ENCODE data around the gene ENOPH1.
"Not testable (repeated sequence)": the region's sequence is repeated elsewhere in the genome, so short reads cannot be mapped to it uniquely, and the experiment has no call there.

ENOPH1 gene

DNA sequence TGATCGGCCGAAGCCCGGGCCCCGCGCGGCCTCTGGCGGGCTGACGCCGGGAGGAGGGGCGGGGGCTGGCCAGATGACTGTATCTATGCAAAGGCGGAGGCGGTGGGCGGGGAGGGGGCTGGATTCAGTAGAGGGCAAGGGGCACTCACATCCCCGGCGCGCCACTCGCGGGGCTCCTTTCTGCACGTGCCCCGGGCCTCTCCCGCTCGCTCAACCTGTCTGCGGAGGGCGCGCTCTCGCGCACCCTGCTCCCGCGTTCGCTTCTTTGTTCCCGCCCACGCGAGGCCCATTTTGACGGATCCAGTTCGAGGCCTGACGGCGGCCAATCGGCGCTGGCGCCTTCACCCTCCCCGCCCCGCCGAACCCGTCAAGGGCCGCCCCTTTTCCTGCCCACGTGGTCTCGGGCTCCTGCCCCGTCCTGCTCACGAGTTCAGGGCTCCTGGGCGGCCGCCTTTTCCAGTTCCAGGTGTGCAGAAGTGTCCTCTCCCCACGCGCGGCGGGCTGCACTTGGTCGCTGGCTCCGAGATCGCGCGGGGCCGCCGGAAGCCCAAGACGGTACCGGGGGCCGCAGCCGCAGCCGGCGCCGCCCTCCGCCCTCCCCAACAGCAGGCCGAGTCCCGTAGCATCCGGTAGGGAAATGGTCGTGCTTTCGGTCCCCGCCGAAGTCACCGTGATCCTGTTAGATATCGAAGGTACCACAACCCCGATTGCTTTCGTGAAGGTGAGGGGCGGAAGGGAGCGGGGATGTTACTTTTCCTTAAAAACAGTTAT lies at the start of gene ENOPH1, which contains the start of gene HNRNPDL:
Gene ENOPH1, plus strand, starts transcription at position 398 of the 771 bp plus-strand sequence. Its CDS starts 240 bp downstream, at position 638.
Gene HNRNPDL, minus strand, starts transcription at position 270 of the 771 bp plus-strand sequence. CDS start 772 bp downstream, outside the sequence.
- peak; percentile 99 for DNase-seq

DNA sequence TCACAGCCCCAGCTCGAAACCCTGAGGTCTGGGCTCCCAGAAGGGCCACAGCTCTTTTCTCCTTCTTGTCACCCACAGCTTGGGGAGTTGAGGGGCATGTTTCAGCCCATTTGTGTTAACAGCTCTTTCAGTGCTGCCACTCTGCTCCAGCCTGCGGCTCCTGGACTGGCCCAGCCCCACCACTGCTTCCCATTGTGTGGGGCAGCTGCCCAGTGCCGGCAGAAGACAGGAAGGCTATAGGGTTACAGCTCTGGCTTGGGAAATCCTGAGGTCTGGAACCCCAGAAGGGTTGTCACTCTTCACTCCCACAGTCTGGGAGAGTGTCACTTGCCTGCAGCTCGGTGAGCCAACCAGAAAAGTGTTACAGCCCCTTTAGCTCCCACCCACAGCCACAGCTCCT lies 49.6 kb upstream of the ENOPH1 start:
- no peak for DNase-seq

DNA sequence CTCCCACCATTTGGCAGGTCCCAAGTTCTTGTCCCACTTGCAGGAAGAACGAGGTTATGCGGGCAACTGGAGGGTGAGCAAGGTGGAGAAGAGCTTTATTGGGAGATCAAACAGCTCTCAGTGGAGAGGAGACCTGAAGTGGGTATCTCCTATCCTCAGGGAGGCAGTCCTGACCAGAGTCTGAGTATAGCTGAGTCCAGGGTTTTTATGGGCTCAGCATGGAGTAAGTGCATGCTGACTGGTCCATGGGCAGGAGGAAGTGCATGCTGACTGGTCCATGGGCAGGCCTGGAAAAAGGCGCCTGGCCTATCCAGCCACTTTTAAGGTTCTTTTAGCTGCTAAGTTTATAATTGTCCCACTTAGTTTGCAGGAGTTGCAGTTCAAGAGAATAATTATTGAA lies 49.2 kb upstream of the ENOPH1 start:
- DNase-seq = no peak

DNA sequence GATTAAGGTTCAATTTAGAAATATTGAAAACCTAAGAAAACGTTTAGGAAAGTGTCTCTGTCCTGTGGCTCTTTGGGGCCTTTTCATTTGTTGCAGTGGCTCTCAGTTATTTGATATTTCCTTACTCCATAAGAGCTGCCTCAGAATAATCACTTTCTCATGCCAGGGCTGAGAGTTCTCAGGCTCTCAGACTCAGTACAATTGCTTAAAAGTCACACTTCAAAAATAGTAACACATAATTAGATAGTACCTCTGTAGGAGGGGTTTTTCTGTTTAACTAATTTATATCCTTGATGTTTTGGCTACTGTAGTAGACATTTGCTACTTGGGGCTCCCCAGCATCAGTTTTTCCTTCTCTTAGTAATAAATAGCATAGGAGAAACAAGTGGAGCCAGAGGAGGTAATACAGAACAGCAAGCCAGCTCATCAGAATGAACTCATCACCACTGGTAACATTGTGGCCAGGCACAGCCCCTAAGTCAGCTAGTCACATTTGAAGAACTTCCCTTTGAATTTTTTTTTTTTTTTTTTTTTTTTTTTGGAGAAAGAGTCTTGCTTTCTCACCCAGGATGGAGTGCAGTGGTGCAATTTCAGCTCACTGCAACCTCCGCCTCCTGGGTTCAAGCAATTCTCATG lies 48.6 kb upstream of the ENOPH1 start:
- no peak for DNase-seq

DNA sequence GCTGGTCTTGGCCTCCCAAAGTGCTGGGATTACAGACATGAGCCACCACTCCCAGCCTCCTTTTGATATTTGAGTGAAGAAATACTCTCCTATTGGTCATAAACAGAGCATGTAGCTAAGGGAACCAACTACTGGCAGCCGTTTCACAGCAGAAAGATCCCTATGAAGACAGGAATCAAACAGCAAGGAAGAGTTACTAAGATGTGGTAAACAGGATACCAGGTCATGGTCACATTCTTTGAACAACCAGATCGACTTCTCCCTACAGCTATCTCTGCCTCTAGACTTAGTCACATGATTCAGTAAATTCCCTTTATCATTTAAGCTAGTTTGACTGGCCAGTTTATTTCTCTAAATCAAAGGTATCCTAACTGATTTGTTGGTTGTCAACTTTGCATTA lies 47.6 kb upstream of the ENOPH1 start:
- DNase-seq = no peak

DNA sequence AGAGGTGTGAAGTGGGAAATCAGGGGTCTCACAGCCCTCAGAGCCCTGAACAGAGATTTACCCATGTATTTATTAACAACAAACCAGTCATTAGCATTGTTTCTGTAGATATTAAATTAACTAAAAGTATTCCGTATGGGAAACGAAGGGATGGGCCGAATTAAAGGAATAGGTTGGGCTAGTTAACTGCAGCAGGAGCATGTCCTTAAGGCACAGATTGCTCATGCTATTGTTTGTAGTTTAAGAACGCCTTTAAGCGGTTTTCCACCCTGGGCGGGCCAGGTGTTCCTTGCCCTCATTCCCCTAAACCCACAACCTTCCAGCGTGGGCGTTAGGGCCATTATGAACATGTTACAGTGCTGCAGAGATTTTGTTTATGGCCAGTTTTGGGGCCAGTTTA lies 44.1 kb upstream of the ENOPH1 start:
- not testable (repeated sequence) for DNase-seq

DNA sequence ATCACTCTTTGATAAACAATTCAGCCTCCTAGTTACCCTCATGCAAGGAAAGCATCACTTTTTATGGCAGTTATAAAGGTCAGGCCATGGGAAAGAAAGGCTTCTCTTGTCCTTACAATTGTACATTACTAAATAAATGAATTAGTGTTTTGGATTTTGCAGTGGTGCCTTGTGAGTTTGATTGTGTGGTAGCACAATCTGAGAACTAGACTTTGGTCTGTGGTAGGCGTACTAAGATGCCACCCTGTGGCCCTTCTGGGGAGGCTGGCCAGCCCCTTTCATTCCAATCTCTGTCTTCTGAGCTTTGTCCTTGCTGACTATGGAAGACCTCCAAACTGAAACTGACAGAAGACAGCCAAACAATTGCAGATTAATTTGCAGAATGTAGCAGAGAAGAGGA lies 42.0 kb upstream of the ENOPH1 start:
- no peak for DNase-seq

DNA sequence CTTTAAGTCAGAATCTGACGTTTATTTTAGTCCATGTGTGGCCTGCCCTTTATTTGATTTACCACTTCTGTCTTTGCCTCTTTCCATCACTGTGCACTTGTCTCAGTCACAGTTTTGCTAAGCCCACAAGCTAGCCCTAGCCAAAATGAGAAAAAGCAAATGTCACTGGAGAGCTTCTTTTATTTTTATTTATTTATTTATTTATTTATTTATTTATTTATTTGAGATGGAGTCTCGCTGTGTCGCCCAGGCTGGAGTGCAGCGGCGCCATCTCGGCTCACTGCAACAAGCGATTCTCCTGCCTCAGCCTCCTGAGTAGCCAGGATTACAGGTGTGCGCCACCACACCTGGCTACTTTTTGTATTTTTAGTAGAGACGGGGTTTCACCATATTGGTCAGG lies 40.3 kb upstream of the ENOPH1 start:
- DNase-seq = not testable (repeated sequence)

DNA sequence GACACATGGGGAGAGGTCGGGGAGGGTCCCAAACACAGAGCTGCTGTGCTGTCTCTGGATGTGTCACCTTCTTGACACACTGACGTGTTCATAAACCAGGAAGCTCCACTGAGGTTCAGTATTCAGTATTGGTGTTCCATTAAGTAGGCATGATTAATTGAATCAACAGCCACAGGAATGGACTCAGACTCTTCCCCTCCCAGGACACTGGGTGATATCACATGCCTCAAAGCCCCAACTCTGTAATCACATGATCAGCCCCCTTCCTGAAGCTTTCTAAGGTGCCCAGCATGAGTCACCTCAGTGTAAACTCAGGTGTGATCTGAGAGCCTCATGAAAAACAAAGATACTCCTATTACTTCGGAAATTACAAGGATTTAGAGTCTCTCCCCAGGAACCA lies 35.5 kb upstream of the ENOPH1 start:
- no peak for DNase-seq

DNA sequence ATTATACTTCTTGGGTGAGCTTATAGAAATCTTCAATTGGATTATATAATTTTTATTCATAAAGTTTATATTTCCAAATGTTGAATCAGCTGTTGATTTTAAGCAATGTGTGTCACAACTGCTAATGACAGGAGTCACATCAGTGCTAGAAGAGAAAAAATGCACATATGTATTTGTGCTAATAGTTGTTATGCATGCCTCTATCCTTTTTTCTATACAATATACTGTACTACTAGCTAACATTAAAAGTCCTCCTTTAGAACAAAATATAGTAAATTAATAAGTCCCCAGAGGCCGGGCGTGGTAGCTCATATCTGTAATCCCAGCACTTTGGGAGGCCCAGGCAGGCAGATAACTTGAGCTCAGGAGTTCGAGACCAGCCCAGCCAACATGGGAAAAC lies 32.9 kb upstream of the ENOPH1 start:
- DNase-seq = no peak

DNA sequence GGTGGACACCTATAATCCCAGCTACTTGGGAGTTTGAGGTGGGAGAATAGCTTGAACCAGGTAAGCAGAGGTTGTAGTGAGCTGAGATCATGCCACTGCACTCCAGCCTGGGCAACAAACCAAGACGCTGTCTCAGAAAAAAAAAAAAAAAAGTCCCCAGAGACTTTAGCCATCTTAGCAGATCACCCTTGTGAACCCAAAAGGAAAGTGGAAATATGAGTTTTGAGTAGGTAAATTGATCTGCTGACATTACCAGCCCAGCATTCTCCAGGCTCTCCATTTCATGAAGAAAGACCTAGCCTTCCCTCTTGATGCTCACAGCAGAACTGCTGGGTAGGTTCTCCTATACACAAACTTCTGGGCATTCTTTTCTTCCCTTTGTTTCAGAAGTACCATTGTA lies 32.1 kb upstream of the ENOPH1 start:
- DNase-seq = no peak

DNA sequence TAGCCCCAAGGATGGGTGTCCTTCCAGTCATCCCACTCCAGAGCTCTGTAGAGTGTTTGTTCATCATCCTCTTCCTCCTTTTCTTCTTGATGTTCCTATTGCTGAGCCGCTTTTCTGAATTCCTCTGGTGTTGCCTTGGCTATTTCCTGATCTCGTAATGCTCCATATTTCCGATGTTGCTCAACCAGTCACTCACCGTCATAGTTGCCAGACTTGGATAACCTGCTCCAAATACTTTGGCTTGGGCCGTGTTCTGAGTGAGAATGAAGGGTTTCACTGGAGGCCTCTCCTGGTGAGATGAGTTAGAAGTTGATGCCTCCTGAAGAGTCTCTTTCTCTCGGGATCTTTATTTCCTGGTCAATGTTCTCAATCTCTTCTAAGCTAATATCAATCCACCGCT lies 28.8 kb upstream of the ENOPH1 start:
- DNase-seq = no peak

DNA sequence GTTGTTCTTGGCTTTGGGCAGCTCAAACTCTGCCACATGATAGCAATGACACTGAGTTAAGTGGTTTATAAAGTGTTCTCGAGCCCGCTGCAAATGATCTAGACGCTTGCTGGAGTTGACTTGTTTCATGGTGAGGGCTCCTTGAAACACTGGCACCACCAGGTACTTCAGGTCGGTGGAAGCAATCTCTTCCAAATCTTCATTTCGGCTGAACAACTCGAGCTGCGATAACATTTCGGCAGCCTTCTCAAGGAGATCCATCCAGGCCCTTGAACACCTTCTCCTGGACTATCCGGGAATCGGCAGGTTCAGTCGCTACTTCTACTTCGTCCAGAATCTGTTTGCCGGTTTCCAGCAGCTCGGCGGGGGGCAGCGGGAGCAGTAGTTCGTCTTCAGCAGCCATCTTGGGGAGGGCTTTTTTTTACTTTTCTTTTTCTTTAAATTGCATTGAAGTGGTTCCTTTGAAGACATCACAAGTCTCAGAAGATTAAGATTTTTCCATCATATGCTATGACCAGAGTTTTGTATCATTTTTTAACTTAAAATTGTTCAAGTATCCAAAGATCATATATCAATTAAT lies 28.1 kb upstream of the ENOPH1 start:
- DNase-seq = no peak

DNA sequence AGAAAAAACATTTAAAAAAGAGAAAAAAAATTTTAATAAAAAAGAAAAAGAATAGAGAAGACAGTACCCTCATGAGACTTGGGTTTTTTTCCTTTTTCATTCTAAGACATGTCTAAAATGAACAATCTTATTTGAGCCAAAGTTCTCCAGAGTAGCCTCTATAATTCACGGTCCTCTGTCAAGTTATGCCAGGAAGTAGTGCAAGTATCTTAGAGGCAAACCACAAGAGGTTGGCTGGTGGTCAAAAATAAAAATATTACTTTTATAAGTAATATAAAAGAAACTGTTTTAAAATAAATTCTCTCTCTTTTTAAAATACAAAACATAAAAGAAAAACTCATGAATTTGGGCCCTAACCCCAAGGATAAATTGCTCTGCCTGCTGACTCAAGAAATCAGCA lies 26.7 kb upstream of the ENOPH1 start:
- no peak for DNase-seq

DNA sequence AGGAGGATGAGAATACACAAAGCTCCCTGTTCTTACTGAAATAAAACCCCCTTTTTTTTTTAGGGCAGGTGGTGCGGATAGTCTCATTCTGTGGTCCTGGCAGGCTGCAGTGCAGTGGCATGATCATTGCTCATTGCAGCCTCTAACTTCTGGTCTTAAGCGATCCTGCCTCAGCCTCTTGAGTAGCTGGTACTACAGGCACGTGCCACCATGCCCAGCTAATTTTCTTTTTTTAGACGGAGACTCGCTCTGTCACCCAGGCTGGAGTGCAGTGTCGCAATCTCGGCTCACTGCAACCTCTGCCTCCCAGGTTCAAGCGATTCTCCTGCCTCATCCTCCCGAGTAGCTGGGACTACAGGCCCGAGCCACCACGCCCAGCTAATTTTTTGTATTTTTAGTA lies 15.3 kb upstream of the ENOPH1 start:
- not testable (repeated sequence) for DNase-seq

DNA sequence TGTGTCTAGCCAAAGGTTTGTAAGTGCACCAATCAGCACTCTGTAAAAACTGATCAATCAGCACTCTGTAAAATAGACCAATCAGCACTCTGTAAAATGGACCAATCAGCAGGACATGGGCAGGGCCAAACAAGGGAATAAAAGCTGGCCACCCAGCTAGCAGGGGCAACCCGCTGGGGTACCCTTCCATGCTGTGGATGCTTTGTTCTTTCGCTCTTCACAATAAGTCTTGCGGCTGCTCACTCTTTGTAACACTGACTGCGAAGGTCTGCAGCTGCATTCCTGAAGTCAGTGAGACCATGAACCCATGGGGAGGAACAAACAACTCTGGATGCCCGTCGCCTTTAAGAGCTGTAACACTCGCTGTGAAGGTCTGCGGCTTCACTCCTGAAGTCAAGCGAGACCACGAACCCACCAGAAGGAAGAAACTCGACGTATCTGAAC lies 14.4 kb upstream of the ENOPH1 start:
- DNase-seq = no peak

DNA sequence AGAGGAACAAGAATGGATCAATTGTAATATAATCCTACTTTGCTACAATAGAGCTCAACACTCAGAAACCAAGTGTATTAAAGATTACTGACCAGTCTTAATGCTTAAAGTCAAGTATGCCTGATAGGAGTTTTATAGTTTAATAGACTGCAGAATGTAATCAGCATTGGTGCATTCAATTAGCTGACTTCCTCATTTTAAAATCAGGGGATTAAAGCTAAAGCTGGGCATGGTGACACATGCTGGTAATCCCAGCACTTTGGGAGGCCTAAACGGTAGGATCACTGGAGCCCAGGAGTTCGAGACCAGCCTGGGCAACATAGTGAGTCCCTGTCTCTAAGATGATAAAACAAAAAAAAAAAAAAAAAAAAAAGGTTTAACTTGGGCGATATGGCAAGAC lies 10.9 kb upstream of the ENOPH1 start:
- DNase-seq = no peak

DNA sequence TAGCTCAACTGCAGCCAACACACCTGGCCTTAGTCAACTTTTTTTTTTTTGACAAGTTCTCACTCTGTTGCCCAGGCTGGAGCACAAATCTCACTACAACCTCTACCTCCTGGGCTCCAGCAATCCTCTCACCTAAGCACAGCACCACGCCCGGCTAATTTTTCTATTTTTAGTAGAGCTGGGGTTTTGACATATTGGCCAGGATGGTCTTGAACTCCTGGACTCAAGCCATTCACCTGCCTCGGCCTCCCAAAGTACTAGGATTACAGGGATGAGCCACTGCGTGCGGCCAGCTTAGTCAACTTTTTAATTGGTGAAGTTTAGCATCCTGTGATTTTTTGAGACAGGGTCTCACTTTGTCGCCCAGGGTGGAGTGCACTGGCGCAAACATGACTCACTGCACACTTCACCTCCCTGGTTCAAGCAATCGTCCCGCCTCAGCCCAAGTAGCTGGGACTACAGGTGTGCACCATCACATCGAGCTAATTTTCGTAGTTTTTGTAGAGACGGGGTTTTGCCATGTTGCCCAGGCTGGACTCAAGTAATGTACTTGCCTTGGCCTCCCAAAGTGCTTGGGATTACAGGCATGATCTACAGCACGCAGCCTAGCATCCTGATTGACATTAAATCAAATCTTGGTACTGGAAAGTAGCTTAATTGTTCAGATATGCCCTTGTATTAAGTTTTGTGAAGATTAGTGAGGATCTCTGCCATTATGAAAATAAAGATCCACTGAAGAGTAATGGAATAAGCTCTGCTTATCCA lies 8.4 kb upstream of the ENOPH1 start:
- DNase-seq = peak; percentile 45 to 49

DNA sequence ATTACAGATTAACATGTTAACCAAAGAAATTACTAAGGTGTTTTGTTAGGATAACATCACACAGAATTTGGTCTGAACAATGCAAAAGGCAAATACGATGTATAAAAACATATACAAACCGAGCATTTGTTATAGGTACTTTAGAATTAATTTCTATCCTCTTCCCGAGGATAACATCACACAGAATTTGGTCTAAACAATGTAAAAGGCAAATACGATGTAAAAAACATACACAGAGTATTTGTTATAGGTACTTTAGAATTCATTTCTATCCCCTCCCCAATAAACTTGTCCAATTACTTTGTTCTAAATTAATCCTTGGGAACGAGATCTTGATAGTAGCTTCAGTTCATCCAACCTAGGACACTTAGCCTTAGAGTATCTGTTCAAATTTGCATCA lies 7.8 kb upstream of the ENOPH1 start:
- no peak for DNase-seq

DNA sequence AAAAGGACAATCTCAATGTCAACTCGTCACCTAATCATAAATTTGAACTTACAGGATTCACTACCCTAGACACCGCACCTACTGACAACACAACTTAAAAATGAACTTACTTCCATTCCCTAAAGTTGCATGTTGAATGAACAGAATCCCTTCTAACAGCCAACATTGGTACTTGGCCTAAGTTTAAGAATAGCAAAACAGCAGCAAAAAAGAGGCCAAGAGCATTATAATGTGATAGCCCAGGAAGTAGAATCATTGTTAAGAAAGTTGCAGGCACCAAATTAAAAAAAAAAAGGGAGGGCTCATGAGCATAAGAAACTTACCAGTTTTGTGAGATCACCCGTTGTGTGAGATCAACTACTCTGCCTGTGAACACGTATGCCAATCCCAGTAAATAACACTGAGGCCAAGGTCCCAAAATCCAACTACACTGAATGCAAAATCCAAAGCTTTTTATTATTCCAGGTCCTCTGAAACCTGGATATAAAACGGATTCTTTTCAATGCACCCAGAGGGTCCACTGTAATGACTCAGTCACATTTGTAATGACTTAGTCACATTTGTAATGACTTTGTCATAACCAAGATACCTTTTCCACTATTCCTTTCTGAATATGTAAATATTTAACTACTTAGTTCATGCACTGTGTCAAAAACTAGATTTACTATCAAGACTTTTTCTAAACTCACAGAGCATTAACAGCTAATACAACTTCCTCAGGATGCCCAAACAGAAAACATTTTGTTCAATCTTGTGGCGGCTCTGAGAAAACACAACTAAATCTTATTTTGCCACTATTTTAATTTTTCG lies 6.9 kb upstream of the ENOPH1 start:
- DNase-seq = no peak

DNA sequence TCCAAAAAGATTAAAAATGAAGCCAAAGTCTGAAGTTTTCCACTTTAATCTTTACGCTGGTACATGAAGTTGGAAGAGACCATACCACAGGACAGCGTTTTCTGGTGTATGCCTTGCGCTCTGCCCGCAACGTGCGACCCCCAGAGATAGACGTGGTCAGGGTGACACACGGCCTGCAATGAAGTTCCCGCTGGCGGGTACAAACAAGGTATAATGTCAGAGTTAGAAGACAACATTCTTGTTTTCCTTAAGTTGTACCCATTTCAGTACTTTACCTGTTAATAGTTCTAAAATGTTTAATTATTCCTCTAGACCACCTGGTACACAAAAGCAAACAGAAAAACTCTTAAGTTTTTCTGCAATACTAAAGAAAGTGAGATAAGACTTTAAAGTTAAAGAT lies 4.9 kb upstream of the ENOPH1 start:
- no peak for DNase-seq

DNA sequence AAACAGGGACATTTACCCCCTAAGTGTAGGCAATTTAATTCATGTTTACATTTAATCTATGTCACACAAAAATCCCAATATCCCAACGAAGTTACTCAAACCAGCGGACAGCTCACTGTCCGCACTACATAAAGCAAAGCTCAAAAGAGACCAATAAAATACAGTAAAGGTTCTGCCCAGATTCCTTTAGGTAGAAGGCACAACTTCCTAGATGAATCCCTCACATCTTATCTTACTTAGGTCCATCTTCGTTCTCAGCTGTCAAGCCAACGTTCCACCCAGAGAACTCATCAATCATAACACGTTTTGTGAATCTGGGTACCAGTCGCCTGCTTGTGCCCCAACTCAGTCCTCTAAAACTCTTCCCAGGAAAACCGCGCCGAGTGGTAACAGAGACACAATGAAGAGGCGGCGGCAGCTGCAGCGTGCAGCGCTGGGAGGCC lies 1.8 kb upstream of the ENOPH1 start:
- no peak for DNase-seq

Data from activated T-cell treated with anti-CD3 and anti-CD28 coated beads, Interleukin-2, amount 50 U/mL, for 48 hours (primary cell).